Right atrium auricular region (tissue), 2 donors: ENCODE data around the gene RNF224. TPM values are rescaled to one million over a fixed set of nuclear protein-coding genes. Genes with fewer than 3 reads are reported as not detected.

Experiments used
- DNase-seq: peaks from one replicate; pipeline ENCODE4 v3.0.0-alpha.2; 2019; ENCODE audit warnings: low spot score
- H3K27ac ChIP-seq, 2 donors: fragments of 200-600 bp; sonication (generic); 1 replicate in 1 of 2; 2 replicates in 1 of 2; pipeline ENCODE4 v1.5.1; 2016 to 2019
- H3K27me3 ChIP-seq, 2 donors: fragments of 200-600 bp; sonication (generic); one replicate each; pipeline versions ENCODE4 v1.5.1 to v1.6.0; 2017 to 2019
- H3K36me3 ChIP-seq: fragments of 200-600 bp; sonication (generic); one replicate; pipeline ENCODE4 v1.5.1; 2016
- H3K4me1 ChIP-seq, 2 donors: fragments of 200-600 bp; sonication (generic); one replicate each; pipeline versions ENCODE4 v1.5.1 to v1.6.0; 2017 to 2019
- H3K4me3 ChIP-seq, 2 donors: fragments of 200-600 bp; sonication (generic); 1 replicate in 1 of 2; 2 replicates in 1 of 2; pipeline ENCODE4 v1.5.1; 2017 to 2019; ENCODE audit warnings: mild to moderate bottlenecking in 1 of 2, moderate library complexity in 1 of 2
- H3K9me3 ChIP-seq, 2 donors: fragments of 200-600 bp; sonication (generic); one replicate each; pipeline ENCODE4 v1.5.1; 2019
- CTCF ChIP-seq, 2 donors: fragments of 200-600 bp; sonication (generic); IDR thresholded peaks; one replicate each; pipeline ENCODE4 v1.5.1; 2019; ENCODE audit warnings: antibody characterized with exemption in 2 of 2
- total RNA-seq, 2 donors: library from RNA; depleted of rRNA; stranded (reverse); fragments of >200 nt; gene quantifications; one replicate each; pipeline ENCODE4 v1.1.0, GENCODE V29; 2016

RNF224 gene
- total RNA-seq, 2 donors from 2014 or later, result not detected

- Histone ChIP-seq H3K27me3 (no peaks in the 10 kb centered on the region), H3K4me3 (no peak overlapping the region), H3K4me1 (peaks cover 0 to 9% of the 10 kb centered on the region in 2 donors), H3K9me3 (no peaks in the 10 kb centered on the region), H3K36me3 (no peaks in the 10 kb centered on the region), H3K27ac (no peak overlapping the region)
- no peak for DNase-seq
- TF ChIP-seq CTCF (IDR thresholded peaks at IDR 0.05), result no peak
Observed at GRCh38 chr9:137212520-137212919, 14.8 kb upstream of the RNF224 start.

DNA sequence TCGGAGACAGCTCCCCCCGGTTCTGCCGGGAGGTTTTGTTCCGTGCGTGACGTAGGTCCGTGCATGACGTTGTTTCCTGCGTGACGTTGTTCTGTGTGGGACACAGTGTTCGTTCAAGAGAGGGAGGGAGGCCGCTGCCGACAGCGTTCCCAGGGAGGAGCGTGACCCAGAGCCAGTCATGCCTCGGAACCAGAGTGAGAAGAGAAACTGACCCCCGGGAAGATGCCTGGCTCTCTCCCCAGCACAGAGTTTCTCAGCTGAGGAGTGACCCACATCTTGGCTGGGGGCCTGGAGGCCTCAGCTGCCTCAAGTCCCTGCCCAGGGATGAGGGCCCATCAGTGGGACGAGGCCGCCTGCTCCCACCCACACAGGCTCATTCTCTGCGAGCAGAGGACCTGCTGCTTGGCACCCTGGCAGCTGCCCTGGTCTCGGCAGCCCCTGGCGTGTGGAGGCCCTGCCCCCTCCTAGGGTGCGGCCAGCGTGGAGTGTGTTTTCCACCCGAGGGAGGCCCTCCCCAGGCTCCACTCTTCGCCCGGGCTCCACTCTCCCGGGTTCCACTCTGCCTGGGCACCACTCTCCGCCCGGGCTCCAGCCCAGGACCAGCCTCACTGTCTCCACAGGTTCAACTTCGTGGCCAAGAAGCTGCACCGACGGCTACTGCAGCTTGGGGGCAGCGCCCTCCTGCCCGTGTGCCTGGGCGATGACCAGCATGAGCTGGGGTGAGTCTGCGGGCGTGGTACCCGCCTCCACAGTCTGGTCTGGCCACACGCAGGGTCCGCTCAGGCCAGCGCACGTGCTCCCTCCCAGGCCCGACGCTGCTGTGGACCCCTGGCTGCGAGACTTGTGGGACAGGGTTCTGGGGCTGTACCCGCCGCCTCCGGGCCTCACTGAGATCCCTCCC, 13.9 kb upstream of the RNF224 start:
- H3K9me3 ChIP-seq, result no peaks in the 10 kb centered on the region
- DNase-seq, result no peak
- no peak overlapping the region for H3K27ac ChIP-seq
- no peaks in the 10 kb centered on the region for H3K36me3 ChIP-seq
- H3K4me1 ChIP-seq, result peaks cover 0 to 17% of the 10 kb centered on the region in 2 donors
- H3K27me3 ChIP-seq, result no peaks in the 10 kb centered on the region
- TF ChIP-seq CTCF (IDR thresholded peaks at IDR 0.05), result no peak
- H3K4me3 ChIP-seq, result no peak overlapping the region

GRCh38 chr9:137214620-137215019, 12.7 kb upstream of the RNF224 start:
- H3K36me3 ChIP-seq, result no peaks in the 10 kb centered on the region
- no peak for DNase-seq
- no peak overlapping the region for H3K27ac ChIP-seq
- H3K9me3 ChIP-seq, result no peaks in the 10 kb centered on the region
- no peaks in the 10 kb centered on the region for H3K27me3 ChIP-seq
- no peak overlapping the region for H3K4me3 ChIP-seq
- TF ChIP-seq CTCF (IDR thresholded peaks at IDR 0.05), result no peak
- peaks cover 0 to 25% of the 10 kb centered on the region in 2 donors for H3K4me1 ChIP-seq

- Histone ChIP-seq H3K36me3 (no peaks in the 10 kb centered on the region), H3K4me3 (no peak overlapping the region), H3K27ac (no peak overlapping the region), H3K9me3 (no peaks in the 10 kb centered on the region), H3K27me3 (no peaks in the 10 kb centered on the region), H3K4me1 (peaks cover 0 to 25% of the 10 kb centered on the region in 2 donors)
- TF ChIP-seq CTCF (IDR thresholded peaks at IDR 0.05), result no peak
- DNase-seq, result no peak
Observed at GRCh38 chr9:137215196-137215986, 11.9 kb upstream of the RNF224 start.

DNA sequence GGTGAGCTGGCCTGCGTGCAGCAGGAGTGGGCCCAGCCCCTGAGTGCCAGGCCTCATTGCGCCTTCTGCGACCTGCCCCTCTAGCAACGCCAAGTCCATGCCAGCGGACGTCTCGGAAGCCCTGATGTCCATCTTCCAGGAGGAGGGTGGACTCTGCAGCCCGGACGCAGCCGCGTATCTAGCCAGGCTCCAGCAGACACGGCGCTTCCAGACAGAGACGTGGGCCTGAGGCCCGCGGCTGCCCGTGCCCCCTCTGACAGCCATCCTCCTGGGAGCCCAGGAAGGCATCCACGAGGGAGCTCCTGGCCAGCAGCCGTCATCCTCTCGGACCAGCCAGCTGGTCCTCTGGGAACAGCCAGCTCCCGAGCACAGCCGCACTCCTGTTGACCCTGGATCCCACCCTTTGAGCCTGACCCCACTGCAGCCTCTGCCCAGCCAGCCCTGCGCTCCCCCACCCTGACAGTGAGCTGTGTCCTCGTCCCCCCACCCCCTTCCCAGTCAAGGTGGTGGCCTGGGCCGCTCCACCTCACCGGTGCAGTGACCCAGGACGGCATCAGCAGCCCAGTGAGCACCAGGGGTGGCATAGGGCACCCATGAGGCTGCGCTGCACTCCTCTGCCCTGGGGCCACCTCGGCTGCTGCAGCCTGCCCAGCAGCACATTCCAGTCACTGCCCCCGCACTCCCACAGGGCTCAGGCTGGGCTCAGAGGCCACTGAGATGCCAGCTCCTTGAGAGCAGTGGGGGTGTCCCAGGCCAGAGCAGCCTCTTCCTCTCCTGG, 10.9 kb upstream of the RNF224 start:
- Histone ChIP-seq H3K9me3 (no peaks in the 10 kb centered on the region), H3K27ac (no peak overlapping the region), H3K4me3 (no peak overlapping the region), H3K27me3 (no peaks in the 10 kb centered on the region), H3K36me3 (no peaks in the 10 kb centered on the region), H3K4me1 (peaks cover 0 to 30% of the 10 kb centered on the region in 2 donors)
- DNase-seq, result no peak
- no peak for TF ChIP-seq CTCF (IDR thresholded peaks at IDR 0.05)
